Measurements from ENCODE around the gene SCNN1A. TPM values are rescaled to one million over a fixed set of nuclear protein-coding genes. Genes with fewer than 3 reads are reported as not detected.

Gene SCNN1A
- total RNA-seq, 1 experiment from 2014 or later = 118 TPM

DNA sequence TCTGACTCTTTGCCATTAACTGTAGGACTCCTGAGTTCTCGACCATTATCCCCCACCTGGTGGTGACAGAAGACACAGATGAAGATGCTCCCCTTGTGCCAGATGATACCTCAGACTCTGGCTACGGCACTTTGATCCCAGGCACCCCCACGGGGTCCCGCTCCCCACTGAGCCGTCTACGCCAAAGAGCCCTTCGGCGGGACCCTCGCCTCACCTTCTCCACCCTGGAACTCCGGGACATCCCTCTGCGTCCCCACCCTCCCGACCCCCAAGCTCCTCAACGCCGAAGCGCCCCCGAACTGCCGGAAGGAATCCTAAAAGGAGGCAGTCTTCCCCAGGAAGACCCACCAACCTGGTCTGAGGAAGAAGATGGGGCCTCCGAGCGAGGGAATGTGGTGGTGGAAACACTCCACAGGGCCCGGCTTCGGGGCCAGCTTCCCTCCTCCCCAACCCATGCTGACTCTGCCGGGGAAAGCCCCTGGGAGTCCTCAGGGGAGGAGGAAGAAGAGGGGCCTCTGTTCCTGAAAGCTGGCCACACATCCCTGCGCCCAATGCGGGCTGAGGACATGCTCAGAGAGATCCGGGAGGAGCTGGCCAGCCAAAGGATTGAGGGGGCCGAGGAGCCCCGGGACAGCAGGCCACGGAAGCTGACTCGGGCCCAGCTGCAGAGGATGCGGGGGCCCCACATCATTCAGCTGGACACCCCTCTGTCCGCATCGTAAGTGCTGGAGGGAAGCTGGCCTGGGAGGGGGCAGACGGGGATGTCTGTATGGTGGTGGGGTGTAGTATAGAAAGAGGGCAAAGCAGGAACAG lies 47.9 kb downstream of the SCNN1A start:
- H3K9me2 ChIP-seq (ENCODE audit: insufficient read depth) = no peaks in the 10 kb centered on the region
- peaks cover 12 to 37% of the 10 kb centered on the region in 2 experiments for H3K4me1 ChIP-seq (ENCODE audit: control insufficient read depth in 1 of 2, insufficient read depth in 2 of 2, low read length in 2 of 2)
- CTCF ChIA-PET = interaction anchor here (0.7 to 2.0 kb wide), 4 partner anchors 9 to 138 kb away, joined by 3 to 28 read pairs (median 10); no protein-coding TSS in a partner anchor
- no peaks in the 10 kb centered on the region for H3K27me3 ChIP-seq (ENCODE audit: insufficient read depth, low read length)
- ATAC-seq (no peak), DNase-seq (ENCODE audit: low read depth, low spot score) (no peak)
- no peak overlapping the region for H3K9ac ChIP-seq (ENCODE audit: low read length)
- POLR2A ChIA-PET = interaction anchor here (1.0 to 2.4 kb wide), 5 partner anchors 9 to 207 kb away, joined by 3 to 24 read pairs (median 3); partner anchors contain the start of gene GAPDH
- no peaks in the 10 kb centered on the region for H4K20me1 ChIP-seq (ENCODE audit: insufficient read depth)
- intact Hi-C loops (cut with micrococcal nuclease) = no loop called here
- TSS peak; percentile 24 for BruUV-seq (replicated peaks)
- no peak overlapping the region for H2AFZ ChIP-seq (ENCODE audit: low read depth, low read length, poor library complexity, severe bottlenecking)
- RAD21 ChIA-PET (ENCODE audit: low non-redundant PET in 1 of 2, low total read pairs in 2 of 2, uncharacterized antibody in 2 of 2, unreplicated experiment in 2 of 2) = interaction anchor here in 1 of 2 experiments (0.6 kb wide), 1 partner anchor 40 kb away, joined by 4 read pairs; no protein-coding TSS in a partner anchor
- no peak overlapping the region for H3K4me2 ChIP-seq (ENCODE audit: low read length)
- H3K9me3 ChIP-seq (ENCODE audit: control insufficient read depth in 1 of 2, insufficient read depth in 1 of 2, low read depth in 1 of 2, low read length in 2 of 2) = no peaks in the 10 kb centered on the region
- 0 out of 2 replicates have a peak overlapping the region, but pooled peaks have one; percentile 10 for H3K27ac ChIP-seq (ENCODE audit: low read depth, low read length)
- TF ChIP-seq, protein P1, sequence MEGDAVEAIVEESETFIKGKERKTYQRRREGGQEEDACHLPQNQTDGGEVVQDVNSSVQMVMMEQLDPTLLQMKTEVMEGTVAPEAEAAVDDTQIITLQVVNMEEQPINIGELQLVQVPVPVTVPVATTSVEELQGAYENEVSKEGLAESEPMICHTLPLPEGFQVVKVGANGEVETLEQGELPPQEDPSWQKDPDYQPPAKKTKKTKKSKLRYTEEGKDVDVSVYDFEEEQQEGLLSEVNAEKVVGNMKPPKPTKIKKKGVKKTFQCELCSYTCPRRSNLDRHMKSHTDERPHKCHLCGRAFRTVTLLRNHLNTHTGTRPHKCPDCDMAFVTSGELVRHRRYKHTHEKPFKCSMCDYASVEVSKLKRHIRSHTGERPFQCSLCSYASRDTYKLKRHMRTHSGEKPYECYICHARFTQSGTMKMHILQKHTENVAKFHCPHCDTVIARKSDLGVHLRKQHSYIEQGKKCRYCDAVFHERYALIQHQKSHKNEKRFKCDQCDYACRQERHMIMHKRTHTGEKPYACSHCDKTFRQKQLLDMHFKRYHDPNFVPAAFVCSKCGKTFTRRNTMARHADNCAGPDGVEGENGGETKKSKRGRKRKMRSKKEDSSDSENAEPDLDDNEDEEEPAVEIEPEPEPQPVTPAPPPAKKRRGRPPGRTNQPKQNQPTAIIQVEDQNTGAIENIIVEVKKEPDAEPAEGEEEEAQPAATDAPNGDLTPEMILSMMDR (IDR thresholded peaks at IDR 0.05 in 2 of 3, conservative IDR thresholded peaks at IDR 0.05 in 1 of 3; ENCODE audit: borderline replicate concordance in 1 of 3, insufficient read depth in 1 of 3, low read depth in 2 of 3, low read length in 2 of 3) = no peak
- TF ChIP-seq POLR2AphosphoS5 (IDR thresholded peaks at IDR 0.05; ENCODE audit: low read depth, low read length) = peak; percentile 68
- TF ChIP-seq ZNF274 (IDR thresholded peaks at IDR 0.05; ENCODE audit: low read depth, low read length) = no peak
- no peak for TF ChIP-seq SP1 (IDR thresholded peaks at IDR 0.05; ENCODE audit: low read depth)
- H3K79me2 ChIP-seq (ENCODE audit: insufficient read depth, low read length) = peaks cover 6% of the 10 kb centered on the region; the same call in 1 of the 2 replicates
- peaks cover 27 to 35% of the 10 kb centered on the region in 2 experiments for H3K36me3 ChIP-seq (ENCODE audit: control insufficient read depth in 1 of 2, insufficient read depth in 2 of 2, low read length in 2 of 2)
- no peak overlapping the region for H3K4me3 ChIP-seq (replicated peaks in 1 of 2; ENCODE audit: low read depth in 1 of 2, low read length in 2 of 2)
